Neutrophil (primary cell): Measurements from ENCODE around the gene CCDC54.
"Not testable (repeated sequence)": the region's sequence is repeated elsewhere in the genome, so short reads cannot be mapped to it uniquely, and the experiment has no call there.

Source experiments
- H3K27ac ChIP-seq: fragments of 200-600 bp; sonication (generic); 2 replicates; pipeline ENCODE4 v1.5.1; 2016; ENCODE audit warnings: mild to moderate bottlenecking, moderate library complexity
- H3K27me3 ChIP-seq: fragments of 200-600 bp; sonication (generic); 2 replicates; pipeline ENCODE4 v1.6.0; 2016; ENCODE audit warnings: mild to moderate bottlenecking
- H3K36me3 ChIP-seq: fragments of 200-600 bp; sonication (generic); 2 replicates; pipeline ENCODE4 v1.5.1; 2017
- H3K4me1 ChIP-seq, 2 experiments: fragments of 200-600 bp in 1 of 2; sonication (generic) in 1 of 2; 1 replicate in 1 of 2; 2 replicates in 1 of 2; pipeline versions ENCODE4 v1.5.1 to v1.6.1; 2013 to 2016; ENCODE audit warnings: low read depth in 1 of 2, low read length in 1 of 2, mild to moderate bottlenecking in 1 of 2, moderate library complexity in 1 of 2; ENCODE audit not compliant: control insufficient read depth in 1 of 2, insufficient read depth in 1 of 2
- H3K4me3 ChIP-seq, 2 experiments: fragments of 200-600 bp in 1 of 2; sonication (generic) in 1 of 2; 1 replicate in 1 of 2; 2 replicates in 1 of 2; pipeline ENCODE4 v1.5.1; 2013 to 2016; ENCODE audit warnings: low read depth in 1 of 2, low read length in 1 of 2, mild to moderate bottlenecking in 1 of 2, moderate library complexity in 1 of 2
- H3K9me3 ChIP-seq: fragments of 200-600 bp; sonication (generic); 2 replicates; pipeline ENCODE4 v1.5.1; 2016
- TF ChIP-seq, protein P1 (sequence below): fragments of 200-600 bp; sonication (generic); IDR thresholded peaks from 2 replicates; pipeline ENCODE4 v1.5.1; 2016; ENCODE audit warnings: antibody characterized with exemption

Gene CCDC54

DNA sequence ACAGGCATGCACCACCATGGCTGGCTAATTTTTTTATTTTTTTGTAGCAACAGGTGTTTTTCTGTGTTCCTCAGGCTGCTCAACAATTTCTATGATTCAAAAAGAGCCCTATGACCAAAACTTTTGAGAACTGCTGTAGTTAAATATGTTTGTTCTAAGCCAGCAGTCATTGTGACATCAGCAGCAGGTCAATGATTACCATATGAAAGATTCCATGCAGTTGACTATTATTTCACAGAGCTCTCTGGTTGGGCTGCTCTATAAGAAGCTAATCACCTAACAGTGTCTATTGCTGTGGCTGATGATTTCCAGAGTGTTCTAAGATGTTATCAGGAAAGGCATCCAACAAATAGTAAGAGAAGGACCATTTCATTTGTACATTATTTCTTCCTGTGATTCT lies at the start of gene CCDC54:
CCDC54 (plus strand) TSS at position 289 of the 400 bp plus-strand sequence. CDS start 149 bp downstream, outside the sequence.
- Histone ChIP-seq H3K4me1 (no peaks in the 10 kb centered on the region), H3K27me3 (no peaks in the 10 kb centered on the region), H3K27ac (no peak within 1 kb of the TSS), H3K36me3 (no peaks in the 10 kb centered on the region), H3K9me3 (no peaks in the 10 kb centered on the region), H3K4me3 (no peak within 1 kb of the TSS)
- TF ChIP-seq, protein P1, sequence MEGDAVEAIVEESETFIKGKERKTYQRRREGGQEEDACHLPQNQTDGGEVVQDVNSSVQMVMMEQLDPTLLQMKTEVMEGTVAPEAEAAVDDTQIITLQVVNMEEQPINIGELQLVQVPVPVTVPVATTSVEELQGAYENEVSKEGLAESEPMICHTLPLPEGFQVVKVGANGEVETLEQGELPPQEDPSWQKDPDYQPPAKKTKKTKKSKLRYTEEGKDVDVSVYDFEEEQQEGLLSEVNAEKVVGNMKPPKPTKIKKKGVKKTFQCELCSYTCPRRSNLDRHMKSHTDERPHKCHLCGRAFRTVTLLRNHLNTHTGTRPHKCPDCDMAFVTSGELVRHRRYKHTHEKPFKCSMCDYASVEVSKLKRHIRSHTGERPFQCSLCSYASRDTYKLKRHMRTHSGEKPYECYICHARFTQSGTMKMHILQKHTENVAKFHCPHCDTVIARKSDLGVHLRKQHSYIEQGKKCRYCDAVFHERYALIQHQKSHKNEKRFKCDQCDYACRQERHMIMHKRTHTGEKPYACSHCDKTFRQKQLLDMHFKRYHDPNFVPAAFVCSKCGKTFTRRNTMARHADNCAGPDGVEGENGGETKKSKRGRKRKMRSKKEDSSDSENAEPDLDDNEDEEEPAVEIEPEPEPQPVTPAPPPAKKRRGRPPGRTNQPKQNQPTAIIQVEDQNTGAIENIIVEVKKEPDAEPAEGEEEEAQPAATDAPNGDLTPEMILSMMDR = no peak

DNA sequence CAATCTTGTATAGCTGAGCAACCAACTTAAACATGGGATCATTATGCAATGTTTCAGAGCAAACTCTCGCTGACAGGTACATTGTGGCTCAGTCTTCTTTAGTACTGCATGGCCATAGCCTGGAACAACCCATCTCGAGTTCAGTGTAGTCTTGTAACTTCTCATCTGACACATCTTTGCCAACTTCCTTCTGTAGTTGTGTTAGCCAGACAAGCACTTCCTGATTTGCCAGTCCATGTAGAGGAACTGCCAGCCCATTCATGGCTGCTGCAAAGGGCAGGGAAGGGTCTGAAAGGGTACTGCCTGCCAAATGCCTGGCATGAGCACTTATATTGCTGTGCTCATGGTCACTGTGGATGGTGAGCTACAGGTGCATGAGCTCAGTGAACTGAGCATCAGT lies 49.2 kb upstream of the CCDC54 start:
- H3K4me3 ChIP-seq = no peak overlapping the region
- H3K36me3 ChIP-seq = no peaks in the 10 kb centered on the region
- H3K9me3 ChIP-seq = no peaks in the 10 kb centered on the region
- H3K4me1 ChIP-seq = peaks cover 0 to 8% of the 10 kb centered on the region in 2 experiments
- TF ChIP-seq, protein P1 = no peak
- H3K27me3 ChIP-seq = no peaks in the 10 kb centered on the region
- peak overlapping the region; percentile 8 for H3K27ac ChIP-seq

- TF ChIP-seq, protein P1 = no peak
- Histone ChIP-seq H3K36me3 (no peaks in the 10 kb centered on the region), H3K4me1 (peaks cover 0 to 8% of the 10 kb centered on the region in 2 experiments), H3K4me3 (no peak overlapping the region), H3K27me3 (no peaks in the 10 kb centered on the region), H3K27ac (no peak overlapping the region), H3K9me3 (no peaks in the 10 kb centered on the region)
Observed at GRCh38 chr3:107329088-107329487, 48.2 kb upstream of the CCDC54 start.

- H3K36me3 ChIP-seq, H3K27me3 ChIP-seq, H3K9me3 ChIP-seq, H3K4me3 ChIP-seq, H3K27ac ChIP-seq, H3K4me1 ChIP-seq: not testable (repeated sequence)
Observed at GRCh38 chr3:107339690-107340089, 37.5 kb upstream of the CCDC54 start.

DNA sequence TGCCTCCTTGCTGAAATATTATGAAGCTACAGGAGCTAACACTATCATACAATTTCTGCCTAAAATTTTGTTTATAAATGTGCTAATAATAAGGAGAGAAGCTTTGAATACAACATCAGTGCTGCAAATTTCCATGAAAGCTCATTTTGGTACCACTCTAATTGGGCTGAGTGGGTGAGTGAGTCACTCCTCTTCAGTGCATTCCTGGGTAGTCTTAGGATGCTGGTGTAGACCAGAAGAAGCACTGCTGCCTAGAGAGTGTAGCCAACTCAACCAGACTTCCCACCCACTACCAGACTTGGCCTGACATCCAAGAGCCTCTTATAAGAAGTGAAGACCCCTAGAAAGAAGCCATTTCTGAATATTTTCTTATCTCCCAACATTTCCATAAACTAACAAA lies 32.5 kb upstream of the CCDC54 start:
- Histone ChIP-seq H3K36me3 (no peaks in the 10 kb centered on the region), H3K27me3 (no peaks in the 10 kb centered on the region), H3K4me3 (no peak overlapping the region), H3K4me1 (no peaks in the 10 kb centered on the region), H3K27ac (no peak overlapping the region), H3K9me3 (no peaks in the 10 kb centered on the region)
- TF ChIP-seq, protein P1 = no peak

DNA sequence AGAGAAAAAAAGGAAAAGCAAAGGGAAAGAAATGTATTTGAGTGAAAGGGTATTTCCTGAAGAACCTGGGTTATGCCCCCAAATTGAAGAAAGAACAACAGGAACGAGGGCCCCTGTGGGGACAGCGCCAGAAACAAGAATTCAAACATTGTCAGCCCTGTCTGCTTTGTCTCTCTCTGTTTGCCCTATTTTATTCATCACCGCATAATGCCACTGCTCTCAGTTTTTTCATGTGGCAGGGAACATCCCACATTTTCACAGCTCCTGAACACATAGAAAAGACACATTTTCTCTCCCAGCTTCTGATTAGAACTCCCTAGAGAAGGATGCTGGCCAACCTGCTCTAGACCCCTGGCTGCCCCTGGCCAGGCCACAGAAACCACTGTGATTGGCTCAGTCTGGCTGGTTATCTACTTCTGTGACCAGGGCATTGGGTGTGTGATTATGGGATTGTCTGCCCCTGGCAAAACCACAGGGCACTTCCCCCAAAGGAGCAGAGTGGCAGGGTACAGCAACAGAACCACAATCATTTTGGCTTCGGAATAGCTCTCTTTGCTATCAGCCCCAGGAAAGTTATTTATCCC lies 31.3 kb upstream of the CCDC54 start:
- TF ChIP-seq, protein P1 = no peak
- no peaks in the 10 kb centered on the region for H3K9me3 ChIP-seq
- H3K36me3 ChIP-seq = no peaks in the 10 kb centered on the region
- no peak overlapping the region for H3K4me3 ChIP-seq
- H3K27me3 ChIP-seq = no peaks in the 10 kb centered on the region
- H3K27ac ChIP-seq = no peak overlapping the region
- H3K4me1 ChIP-seq = no peaks in the 10 kb centered on the region
